Stomach (tissue), 9 donors: ENCODE data around the gene ZNF544. TPM values are rescaled to one million over a fixed set of nuclear protein-coding genes. Genes with fewer than 3 reads are reported as not detected.

Experiments used
- DNase-seq, 2 donors: peaks; one replicate each; pipeline versions ENCODE4 v3.0.0 to v3.0.0-alpha.2; 2013 to 2019
- H3K27ac ChIP-seq, 5 donors: fragments of 200-600 bp in 4 of 5; sonication (generic) in 4 of 5; one replicate each; pipeline ENCODE4 v1.5.1; 2013 to 2019; ENCODE audit warnings: mild to moderate bottlenecking in 1 of 5, moderate library complexity in 1 of 5
- H3K27me3 ChIP-seq, 3 donors: fragments of 200-600 bp; sonication (generic); one replicate each; pipeline ENCODE4 v1.5.1; 2017 to 2019; ENCODE audit warnings: mixed run types in 1 of 3
- H3K36me3 ChIP-seq, 4 donors: fragments of 200-600 bp; sonication (generic); 1 replicate in 3 of 4; 2 replicates in 1 of 4; pipeline ENCODE4 v1.5.1; 2016 to 2019
- H3K4me1 ChIP-seq, 4 donors: fragments of 200-600 bp; sonication (generic); one replicate each; pipeline ENCODE4 v1.5.1; 2016 to 2019
- H3K4me3 ChIP-seq, 4 donors: fragments of 200-600 bp; sonication (generic) in 3 of 4; one replicate each; pipeline ENCODE4 v1.5.1; 2016 to 2019; ENCODE audit warnings: mild to moderate bottlenecking in 1 of 4
- H3K9me3 ChIP-seq, 4 donors: fragments of 200-600 bp; sonication (generic); one replicate each; pipeline ENCODE4 v1.5.1; 2016 to 2019
- CTCF ChIP-seq, 7 experiments: fragments of 450-650 bp in 4 of 7; fragments of 200-600 bp in 3 of 7; sonication (generic) in 3 of 7; IDR thresholded peaks; one replicate each; pipeline ENCODE4 v1.5.1; 2016 to 2019; ENCODE audit warnings: antibody characterized with exemption in 7 of 7, control low read depth in 2 of 7, mild to moderate bottlenecking in 1 of 7
- EP300 ChIP-seq: sonication (generic); formaldehyde crosslinking; IDR thresholded peaks from one replicate; pipeline ENCODE4 v1.6.1; 2017; ENCODE audit warnings: antibody characterized with exemption
- POLR2A ChIP-seq, 4 donors: fragments of 450-650 bp; IDR thresholded peaks; one replicate each; pipeline ENCODE4 v1.6.1; 2016; ENCODE audit warnings: antibody characterized with exemption in 4 of 4, control low read depth in 2 of 4, mild to moderate bottlenecking in 1 of 4, moderate library complexity in 1 of 4
- POLR2AphosphoS5 ChIP-seq, 3 donors: sonication (generic); formaldehyde crosslinking; IDR thresholded peaks; one replicate each; pipeline ENCODE4 v1.6.1; 2016; ENCODE audit warnings: antibody characterized with exemption in 3 of 3
- WGBS, 5 donors: extraction: QIAGEN DNeasy Blood & Tissue Kit in 3 of 5; methylation state at CpG; one replicate each; pipeline versions ENCODE4 v1.1.5 to v1.1.7; 2013 to 2018; 5-methylcytosine and 5-hydroxymethylcytosine counted together
- intact Hi-C: fragments of 100-400 bp; cut with DNase I; formaldehyde crosslinking; loops from one replicate; pipeline ENCODE4 v1.15.1; 2023; ENCODE audit warnings: low total_unique reads
- polyA plus RNA-seq, 3 donors: library from polyadenylated mRNA; stranded (reverse); fragments of 200-250 nt; gene quantifications; one replicate each; pipeline ENCODE4 v1.2.3, GENCODE V29; 2013
- total RNA-seq, 5 donors: library from RNA; depleted of rRNA; stranded (reverse); fragments of >200 nt; gene quantifications; one replicate each; pipeline versions ENCODE4 v1.1.0 to v1.2.3, GENCODE V29; 2014 to 2016
- donor health status: healthy with polysubstance abuse.
- donor health status: Bipolar disorder and iron deficiency.
- donor health status: healthy.

ZNF544 gene
- total and polyA plus RNA-seq, 8 donors, result 9.5 to 60.7 (median 20.0) TPM

- intact Hi-C loops, result no loop called here
- no peak overlapping the region for H3K27ac ChIP-seq
- no peak for TF ChIP-seq POLR2AphosphoS5 (IDR thresholded peaks at IDR 0.05)
- no peak for TF ChIP-seq POLR2A (IDR thresholded peaks at IDR 0.05)
- no peak for TF ChIP-seq EP300
Observed at GRCh38 chr19:58217069-58217481, 11.6 kb upstream of the ZNF544 start.

GRCh38 chr19:58217607-58218391, 10.9 kb upstream of the ZNF544 start:
- Histone ChIP-seq H3K4me3 (no peak overlapping the region), H3K27me3 (no peaks in the 10 kb centered on the region), H3K9me3 (peaks cover 59 to 100% (median 94%) of the 10 kb centered on the region in 4 donors), H3K36me3 (peaks cover 4 to 16% (median 12%) of the 10 kb centered on the region in 4 donors), H3K4me1 (no peaks in the 10 kb centered on the region), H3K27ac (no peak overlapping the region)
- intact Hi-C loops, result no loop called here
- 93 to 95% (median 94%) methylated on average over 25 of the region's 25 CpGs for WGBS, 5 donors
- TF ChIP-seq POLR2AphosphoS5 (IDR thresholded peaks at IDR 0.05) (no peak), CTCF (IDR thresholded peaks at IDR 0.05) (no peak), POLR2A (IDR thresholded peaks at IDR 0.05) (no peak), EP300 (no peak)
- DNase-seq, result no peak

More at GRCh38 chr19:58217069-58217481, 11.6 kb upstream of the ZNF544 start:
- Histone ChIP-seq H3K4me3 (no peak overlapping the region), H3K9me3 (peaks cover 66 to 100% (median 95%) of the 10 kb centered on the region in 4 donors), H3K36me3 (peaks cover 11 to 24% (median 19%) of the 10 kb centered on the region in 4 donors), H3K27me3 (no peaks in the 10 kb centered on the region), H3K4me1 (no peaks in the 10 kb centered on the region)
- DNase-seq, result no peak
- WGBS, 5 donors, result 40 to 58% (median 50%) methylated on average over 32 to 34 of the region's 34 CpGs

- Histone ChIP-seq H3K27ac (no peak overlapping the region), H3K27me3 (no peaks in the 10 kb centered on the region), H3K9me3 (peaks cover 48 to 100% (median 94%) of the 10 kb centered on the region in 4 donors), H3K4me1 (no peaks in the 10 kb centered on the region), H3K4me3 (no peak overlapping the region), H3K36me3 (peaks cover 0 to 5% (median 2%) of the 10 kb centered on the region in 4 donors)
- 44 to 58% (median 49%) methylated on average over 9 of the region's 9 CpGs for WGBS, 5 donors
- no peak for TF ChIP-seq CTCF (IDR thresholded peaks at IDR 0.05)
- intact Hi-C loops, result no loop called here
- DNase-seq, result no peak
Observed at GRCh38 chr19:58218899-58219298, 9.8 kb upstream of the ZNF544 start.

- Histone ChIP-seq H3K4me1 (peaks cover 6 to 19% (median 16%) of the 10 kb centered on the region in 4 donors), H3K4me3 (peak overlapping the region; percentile 64 to 90 (median 73)), H3K36me3 (peaks cover 16 to 35% (median 34%) of the 10 kb centered on the region in 4 donors), H3K9me3 (peaks cover 0 to 97% (median 56%) of the 10 kb centered on the region in 4 donors), H3K27me3 (no peaks in the 10 kb centered on the region), H3K27ac (peak overlapping the region; percentile 51 to 82 (median 67))
- intact Hi-C loops, result no loop called here
- WGBS, 5 donors, result 6 to 11% (median 9%) methylated on average over 22 to 23 of the region's 23 CpGs
- TF ChIP-seq CTCF (IDR thresholded peaks at IDR 0.05) (no peak), EP300 (no peak), POLR2A (IDR thresholded peaks at IDR 0.05) (no peak), POLR2AphosphoS5 (IDR thresholded peaks at IDR 0.05) (no peak)
- peak in 1 of 2 donors; percentile 7 for DNase-seq
Observed at GRCh38 chr19:58227964-58228584, 640 bp upstream of the ZNF544 start.
